Keratinocyte (primary cell): ENCODE measurements around the gene DMRT1. TPM values are rescaled to one million over a fixed set of nuclear protein-coding genes. Genes with fewer than 3 reads are reported as not detected.

ENCODE experiments used
- DNase-seq: peaks from one replicate; pipeline ENCODE4 v3.0.0-alpha.2; 2011; ENCODE audit warnings: low read depth, missing footprints, low spot score
- FAIRE-seq: peaks from 2 replicates; lab custom pipeline; 2011; peaks lifted over from hg19 to GRCh38; lab: Jason Lieb, UNC
- H2AFZ ChIP-seq: 2 replicates; pipeline ENCODE4 v1.6.0; 2012; ENCODE audit warnings: low read length, control low read depth, inconsistent platforms; ENCODE audit not compliant: control insufficient read depth
- H3K27ac ChIP-seq: 2 replicates; pipeline ENCODE4 v1.5.1; 2011; ENCODE audit warnings: low read length; ENCODE audit not compliant: control insufficient read depth, insufficient read depth
- H3K27me3 ChIP-seq: 3 replicates; pipeline ENCODE4 v1.6.0; 2011; ENCODE audit warnings: low read length; ENCODE audit not compliant: control insufficient read depth, insufficient read depth; ENCODE audit errors: extremely low read depth
- H3K36me3 ChIP-seq, 2 experiments: 2 replicates in 1 of 2; 3 replicates in 1 of 2; pipeline ENCODE4 v1.5.1; 2011; ENCODE audit warnings: low read length in 2 of 2, mild to moderate bottlenecking in 1 of 2; ENCODE audit not compliant: control insufficient read depth in 2 of 2, insufficient read depth in 2 of 2; ENCODE audit errors: extremely low read depth in 1 of 2
- H3K4me1 ChIP-seq: 3 replicates; pipeline ENCODE4 v1.5.1; 2011; ENCODE audit warnings: low read length; ENCODE audit not compliant: control insufficient read depth, insufficient read depth; ENCODE audit errors: extremely low read depth
- H3K4me2 ChIP-seq: 3 replicates; pipeline ENCODE4 v1.6.0; 2011; ENCODE audit warnings: low read depth, low read length; ENCODE audit not compliant: control insufficient read depth, insufficient read depth; ENCODE audit errors: extremely low read depth
- H3K4me3 ChIP-seq, 3 experiments: fragments of 200-600 bp in 1 of 3; sonication (generic) in 1 of 3; 2 replicates in 2 of 3; 3 replicates in 1 of 3; pipeline ENCODE4 v1.5.1; 2011 to 2016; ENCODE audit warnings: low read length in 3 of 3, mild to moderate bottlenecking in 3 of 3, control low read depth in 2 of 3, inconsistent platforms in 1 of 3, low read depth in 1 of 3, mixed read lengths in 1 of 3, mixed run types in 1 of 3, moderate library complexity in 1 of 3; ENCODE audit not compliant: control insufficient read depth in 2 of 3, insufficient read depth in 2 of 3; ENCODE audit errors: extremely low read depth in 1 of 3
- H3K79me2 ChIP-seq: 2 replicates; pipeline ENCODE4 v1.6.0; 2012; ENCODE audit warnings: low read length; ENCODE audit not compliant: control insufficient read depth, insufficient read depth
- H3K9ac ChIP-seq: 3 replicates; pipeline ENCODE4 v1.6.0; 2011; ENCODE audit warnings: low read length; ENCODE audit not compliant: control insufficient read depth, insufficient read depth; ENCODE audit errors: extremely low read depth
- H3K9me1 ChIP-seq: 3 replicates; pipeline ENCODE4 v1.6.0; 2011; ENCODE audit warnings: low read length; ENCODE audit not compliant: control insufficient read depth, insufficient read depth; ENCODE audit errors: extremely low read depth
- H3K9me3 ChIP-seq: 2 replicates; pipeline ENCODE4 v1.5.1; 2012; ENCODE audit warnings: low read depth, low read length; ENCODE audit not compliant: control insufficient read depth
- H4K20me1 ChIP-seq: 3 replicates; pipeline ENCODE4 v1.6.0; 2011; ENCODE audit warnings: low read length; ENCODE audit not compliant: control insufficient read depth, insufficient read depth; ENCODE audit errors: extremely low read depth
- EZH2 ChIP-seq: IDR thresholded peaks from one replicate; pipeline ENCODE4 v1.6.1; 2012; ENCODE audit warnings: inconsistent platforms, mild to moderate bottlenecking, low read length, moderate library complexity
- dilution Hi-C: fragments of 300-500 bp; cut with MboI; formaldehyde crosslinking; loops from one replicate; pipeline ENCODE4 v1.7.0; 2020; ENCODE audit warnings: low sequenced_read_pairs; ENCODE audit not compliant: extremely low pct_ligation_motif_present
- polyA plus RNA-seq, 5 experiments: library from polyadenylated mRNA; depleted of rRNA in 3 of 5; stranded (reverse) in 3 of 5; stranded (forward) in 1 of 5; unstranded in 1 of 5; fragments of >200 nt; gene quantifications; 1 replicate in 1 of 5; 2 replicates in 3 of 5; 3 replicates in 1 of 5; pipeline versions ENCODE4 v1.2.1 to v1.2.3, GENCODE V29; 2011 to 2012; ENCODE audit warnings: missing spikeins in 2 of 5, low read depth in 1 of 5, low replicate concordance in 1 of 5
- TF ChIP-seq, protein P1 (sequence below), 3 experiments: IDR thresholded peaks in 1 of 3; conservative IDR thresholded peaks in 1 of 3; optimal IDR thresholded peaks in 1 of 3; 2 replicates in 2 of 3; 3 replicates in 1 of 3; pipeline versions ENCODE3 to v1.5.1; 2011; ENCODE audit warnings: low read length in 3 of 3, mild to moderate bottlenecking in 3 of 3, moderate library complexity in 2 of 3, control low read depth in 1 of 3, inconsistent platforms in 1 of 3; ENCODE audit not compliant: insufficient read depth in 2 of 3; ENCODE audit errors: extremely low read depth in 1 of 3

The DMRT1 gene
- polyA plus RNA-seq, 1 donor (not counting 4 experiments of a cell fraction or from before 2014, with no cell fraction given), result not detected

- no peak overlapping the region for H3K27ac ChIP-seq
- no peak overlapping the region for H3K9ac ChIP-seq
- TF ChIP-seq, protein P1, sequence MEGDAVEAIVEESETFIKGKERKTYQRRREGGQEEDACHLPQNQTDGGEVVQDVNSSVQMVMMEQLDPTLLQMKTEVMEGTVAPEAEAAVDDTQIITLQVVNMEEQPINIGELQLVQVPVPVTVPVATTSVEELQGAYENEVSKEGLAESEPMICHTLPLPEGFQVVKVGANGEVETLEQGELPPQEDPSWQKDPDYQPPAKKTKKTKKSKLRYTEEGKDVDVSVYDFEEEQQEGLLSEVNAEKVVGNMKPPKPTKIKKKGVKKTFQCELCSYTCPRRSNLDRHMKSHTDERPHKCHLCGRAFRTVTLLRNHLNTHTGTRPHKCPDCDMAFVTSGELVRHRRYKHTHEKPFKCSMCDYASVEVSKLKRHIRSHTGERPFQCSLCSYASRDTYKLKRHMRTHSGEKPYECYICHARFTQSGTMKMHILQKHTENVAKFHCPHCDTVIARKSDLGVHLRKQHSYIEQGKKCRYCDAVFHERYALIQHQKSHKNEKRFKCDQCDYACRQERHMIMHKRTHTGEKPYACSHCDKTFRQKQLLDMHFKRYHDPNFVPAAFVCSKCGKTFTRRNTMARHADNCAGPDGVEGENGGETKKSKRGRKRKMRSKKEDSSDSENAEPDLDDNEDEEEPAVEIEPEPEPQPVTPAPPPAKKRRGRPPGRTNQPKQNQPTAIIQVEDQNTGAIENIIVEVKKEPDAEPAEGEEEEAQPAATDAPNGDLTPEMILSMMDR (optimal IDR thresholded peaks at IDR 0.05 in 1 of 3, IDR thresholded peaks at IDR 0.05 in 1 of 3, conservative IDR thresholded peaks at IDR 0.05 in 1 of 3; ENCODE audit: extremely low read depth in 1 of 3, insufficient read depth in 2 of 3, low read length in 3 of 3), result no peak
- no peak for TF ChIP-seq EZH2
- H3K9me1 ChIP-seq, result no peaks in the 10 kb centered on the region
- H3K27me3 ChIP-seq, result no peaks in the 10 kb centered on the region
- no peak overlapping the region for H3K4me2 ChIP-seq
- dilution Hi-C loops, result no loop called here
- no peaks in the 10 kb centered on the region for H3K9me3 ChIP-seq
- no peak for DNase-seq
- no peaks in the 10 kb centered on the region for H4K20me1 ChIP-seq
- H3K4me3 ChIP-seq, result no peak overlapping the region
- H3K4me1 ChIP-seq, result no peaks in the 10 kb centered on the region
- H3K79me2 ChIP-seq, result no peaks in the 10 kb centered on the region
- H2AFZ ChIP-seq, result no peak overlapping the region
- no peaks in the 10 kb centered on the region for H3K36me3 ChIP-seq
- no peak for FAIRE-seq
Measured at GRCh38 chr9:1001838-1002237, 160.3 kb downstream of the DMRT1 start.

DNA sequence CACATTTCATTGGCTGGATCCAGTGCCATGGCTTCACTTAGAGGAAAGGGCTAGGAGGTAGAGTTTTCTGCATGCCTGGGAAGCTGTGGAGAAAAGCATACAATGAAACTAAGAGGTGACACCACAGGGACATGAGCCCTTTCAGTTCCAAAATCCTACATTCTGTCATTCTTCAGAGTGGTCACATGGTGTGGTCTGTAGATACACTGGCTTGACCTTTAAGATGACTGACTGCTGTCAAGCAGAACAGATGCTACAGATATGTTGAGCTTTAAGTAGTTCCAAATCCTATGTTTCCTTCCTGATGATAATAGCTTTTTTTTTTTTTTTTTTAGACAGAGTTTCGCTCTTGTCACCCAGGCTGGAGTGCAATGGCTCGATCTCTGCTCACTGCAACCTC lies 161.2 kb downstream of the DMRT1 start:
- dilution Hi-C loops, result no loop called here

More for the DNA sequence above, 161.2 kb downstream of the DMRT1 start:
- Histone ChIP-seq H3K27me3 (no peaks in the 10 kb centered on the region), H3K36me3 (no peaks in the 10 kb centered on the region), H2AFZ (no peak overlapping the region), H3K9me1 (no peaks in the 10 kb centered on the region), H3K9ac (no peak overlapping the region), H3K79me2 (no peaks in the 10 kb centered on the region), H3K27ac (no peak overlapping the region), H3K4me3 (no peak overlapping the region), H3K9me3 (no peaks in the 10 kb centered on the region), H4K20me1 (no peaks in the 10 kb centered on the region), H3K4me2 (no peak overlapping the region), H3K4me1 (no peaks in the 10 kb centered on the region)
- TF ChIP-seq EZH2, result no peak
- TF ChIP-seq, protein P1 (optimal IDR thresholded peaks at IDR 0.05 in 1 of 3, IDR thresholded peaks at IDR 0.05 in 1 of 3, conservative IDR thresholded peaks at IDR 0.05 in 1 of 3; ENCODE audit: extremely low read depth in 1 of 3, insufficient read depth in 2 of 3, low read length in 3 of 3), result no peak
- FAIRE-seq (no peak), DNase-seq (no peak)
